Fibroblast of upper back skin (primary cell): ENCODE measurements around the gene SZRD1.

Experiments
- DNase-seq: peaks from one replicate; pipeline ENCODE4 v3.0.0-alpha.2; 2013

Gene SZRD1

GRCh38 chr1:16441282-16441665, 74.2 kb downstream of the SZRD1 start:
- no peak for DNase-seq

GRCh38 chr1:16442265-16442664, 75.2 kb downstream of the SZRD1 start:
- no peak for DNase-seq

GRCh38 chr1:16442941-16443340, 75.9 kb downstream of the SZRD1 start:
- no peak for DNase-seq

GRCh38 chr1:16443975-16444770, 77.1 kb downstream of the SZRD1 start:
- no peak for DNase-seq

- DNase-seq = no peak
Measured at GRCh38 chr1:16445052-16445451, 78.0 kb downstream of the SZRD1 start.

GRCh38 chr1:16446116-16446515, 79.1 kb downstream of the SZRD1 start:
- no peak for DNase-seq

- no peak for DNase-seq
Measured at GRCh38 chr1:16447641-16448040, 80.6 kb downstream of the SZRD1 start.
